Left colon (tissue), 2 donors: ENCODE results near the gene MMADHC. TPM values are rescaled to one million over a fixed set of nuclear protein-coding genes. Genes with fewer than 3 reads are reported as not detected.

Source experiments
- ATAC-seq: fragments of 200-7000 bp; cut with Tn5 transposase; one replicate; pipeline ENCODE4 v1.9.1; 2020; ENCODE audit warnings: mild to moderate bottlenecking, moderate library complexity
- DNase-seq, 2 donors: peaks; one replicate each; pipeline ENCODE4 v3.0.0-alpha.2; 2020
- intact Hi-C, 2 donors: fragments of 100-400 bp; cut with DNase I in 1 of 2; cut with micrococcal nuclease in 1 of 2; formaldehyde crosslinking; loops; one replicate each; pipeline versions ENCODE4 v1.11.2 to v1.14.0; 2022; cut with DNase I, micrococcal nuclease
- total RNA-seq, 2 donors: library from RNA; stranded (reverse); fragmentation: NEBNext Ultra II Directional; extraction: Animal tissue kit (Norgen Biotek cat#: 25700); gene quantifications; one replicate each; pipeline ENCODE4 v1.2.1, GENCODE V29; 2021
- donor health status: DM: no; HTN: no; CAD: no.
- donor health status: DM: yes; HTN: yes; CAD: no.

MMADHC gene
- total RNA-seq, 2 donors from 2014 or later: 76.7 to 100 TPM

DNA sequence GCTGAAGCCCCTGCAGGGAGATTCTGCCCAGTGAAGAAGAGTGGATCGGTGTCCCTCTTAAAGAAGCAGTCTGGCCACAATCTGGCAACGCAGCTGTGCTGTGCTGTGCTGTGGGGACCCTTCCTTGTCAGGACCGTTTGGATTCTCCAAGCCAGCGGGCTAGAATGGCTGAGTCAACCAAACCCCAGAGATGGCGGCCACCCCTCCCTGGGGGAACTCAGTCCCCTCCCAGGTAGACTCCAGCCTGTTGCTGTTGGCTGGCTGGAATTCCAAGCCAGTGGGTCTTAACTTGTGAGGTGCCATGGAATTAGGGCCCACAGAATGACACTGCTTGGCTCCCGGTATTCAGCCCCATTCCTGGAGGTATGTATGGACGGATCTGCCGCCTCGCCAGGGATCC lies 62.3 kb downstream of the MMADHC start:
- no peak for ATAC-seq
- no peak for DNase-seq
- intact Hi-C loops: no loop called here
